ENCODE data around the gene MAD1L1.

MAD1L1 gene

DNA sequence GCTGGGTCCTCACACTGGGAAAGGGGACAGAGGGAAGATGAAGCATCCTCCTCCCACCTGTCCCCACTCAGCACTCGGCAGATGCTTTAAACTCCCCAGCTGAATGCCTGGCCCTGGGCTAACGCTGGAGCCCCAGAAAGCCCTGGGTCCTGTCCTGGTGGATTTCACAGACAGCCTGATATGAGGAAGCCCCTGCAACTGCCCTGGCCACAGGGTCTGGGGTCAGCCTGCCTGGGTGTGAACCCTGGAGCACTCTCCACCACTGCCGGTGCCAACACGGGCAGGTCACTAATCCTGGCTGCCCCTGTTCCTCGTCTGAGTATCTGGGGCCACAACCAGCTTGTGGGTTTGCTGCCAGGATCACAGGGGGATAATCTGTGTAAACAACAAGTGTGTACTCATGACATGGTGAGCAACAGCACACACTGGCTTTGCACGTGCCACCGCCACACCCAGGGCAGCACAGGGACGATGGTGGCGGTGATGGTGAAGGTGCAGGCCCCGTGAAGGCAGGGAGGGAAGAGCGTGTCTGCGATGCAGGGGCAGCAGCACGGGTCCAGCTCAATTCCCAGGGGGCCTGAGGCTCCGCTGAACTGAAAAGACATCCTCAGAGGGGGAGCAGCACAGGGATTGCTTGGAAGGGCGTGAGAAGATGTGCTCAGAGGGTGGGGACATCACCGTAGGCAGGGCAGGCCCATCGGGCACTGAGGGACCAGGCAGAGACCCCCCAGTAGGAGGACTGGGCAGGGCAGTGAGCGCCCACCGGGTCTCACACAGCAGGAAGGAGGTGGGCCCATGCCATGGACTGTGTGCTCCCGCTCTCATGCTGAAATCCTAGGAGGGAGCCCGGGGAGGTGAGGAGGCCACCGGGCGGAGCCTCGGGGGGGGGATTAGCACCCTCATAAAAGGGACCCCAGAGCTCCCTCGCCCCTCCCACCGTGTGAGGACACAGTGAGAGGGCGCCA lies 238.7 kb downstream of the MAD1L1 start:
- no peak for DNase-seq

DNA sequence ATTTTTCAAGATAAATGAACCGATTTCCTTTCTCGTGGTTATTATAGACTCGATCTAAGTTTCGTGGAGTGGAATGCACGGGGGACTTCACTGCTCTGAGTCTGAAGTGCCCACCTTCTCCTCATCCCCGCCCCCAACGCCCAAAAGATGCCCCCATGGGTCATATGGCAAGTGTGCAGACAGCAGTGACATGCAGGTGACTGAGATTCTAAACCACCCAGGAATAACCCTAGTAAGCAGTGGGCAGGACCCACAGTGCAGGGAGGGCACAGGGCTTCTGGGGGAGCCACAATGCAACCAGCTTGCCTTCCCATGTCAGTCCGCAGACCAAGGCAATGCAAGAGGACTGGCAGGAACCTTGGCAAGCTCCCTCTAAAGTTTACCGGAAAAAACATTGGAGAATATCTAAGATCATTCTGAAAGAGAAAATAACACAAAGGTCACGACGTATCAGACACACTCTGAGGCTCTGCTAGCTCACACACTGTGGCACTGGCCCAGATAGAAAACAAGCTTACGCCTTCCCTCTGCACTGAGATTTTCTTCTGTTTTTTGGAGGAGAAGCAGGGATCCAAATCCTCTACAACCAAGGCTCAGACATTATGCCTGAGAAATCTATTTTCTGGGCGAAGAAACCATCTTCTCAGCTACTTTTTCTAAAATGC lies 239.6 kb downstream of the MAD1L1 start:
- DNase-seq: no peak

DNA sequence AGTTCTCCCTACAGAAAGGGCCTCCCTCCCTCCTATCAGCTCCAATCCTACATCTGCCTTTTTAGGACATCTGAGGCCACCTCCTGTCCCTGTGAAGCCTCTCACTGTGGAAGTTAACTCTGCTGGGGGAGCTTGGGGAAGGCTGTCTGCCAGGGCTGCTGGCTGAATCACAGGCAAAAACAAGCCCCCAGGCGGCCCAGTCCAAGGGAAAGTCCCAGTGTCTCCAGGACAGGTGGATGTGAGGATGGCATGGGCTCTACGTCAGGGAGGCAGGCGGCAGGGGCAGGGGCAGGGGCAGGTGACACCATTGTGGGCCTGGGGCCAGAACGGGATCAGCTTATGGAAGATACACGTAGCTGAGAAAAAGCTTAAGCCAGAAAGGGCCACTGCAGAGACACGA lies 240.2 kb downstream of the MAD1L1 start:
- no peak for DNase-seq

DNA sequence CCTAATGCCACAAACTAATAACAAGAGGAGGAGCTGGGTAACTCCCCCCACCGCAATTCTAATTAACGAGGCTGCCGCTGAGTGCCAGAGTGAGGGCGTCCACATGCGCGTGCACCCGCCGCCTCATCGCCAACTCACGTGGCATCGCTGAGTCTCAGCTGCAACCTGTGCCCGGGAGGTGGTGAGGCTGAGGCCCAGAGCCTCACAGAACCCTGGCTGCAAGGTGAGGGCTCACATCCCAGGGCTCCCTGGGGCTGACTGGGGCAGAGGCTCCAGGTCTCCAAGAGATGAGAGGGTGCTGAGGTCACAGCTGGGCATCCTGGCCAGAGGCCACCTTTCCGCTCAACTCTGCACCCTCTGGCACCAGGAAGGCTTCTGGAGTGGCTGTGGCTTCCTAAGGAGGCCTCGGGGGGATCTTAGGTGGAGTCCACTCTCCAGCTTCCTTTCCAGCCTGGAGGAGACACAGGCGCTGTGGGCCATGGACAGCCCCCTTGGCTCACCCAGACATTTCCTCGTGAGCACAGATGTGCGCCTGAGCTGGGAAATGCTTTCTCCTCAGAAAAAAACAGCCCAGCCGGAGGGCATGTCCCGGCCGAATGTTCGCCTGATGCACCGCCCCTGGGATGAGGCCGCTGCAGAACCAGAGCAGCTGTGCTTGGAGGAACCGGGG lies 242.6 kb downstream of the MAD1L1 start:
- DNase-seq: no peak

DNA sequence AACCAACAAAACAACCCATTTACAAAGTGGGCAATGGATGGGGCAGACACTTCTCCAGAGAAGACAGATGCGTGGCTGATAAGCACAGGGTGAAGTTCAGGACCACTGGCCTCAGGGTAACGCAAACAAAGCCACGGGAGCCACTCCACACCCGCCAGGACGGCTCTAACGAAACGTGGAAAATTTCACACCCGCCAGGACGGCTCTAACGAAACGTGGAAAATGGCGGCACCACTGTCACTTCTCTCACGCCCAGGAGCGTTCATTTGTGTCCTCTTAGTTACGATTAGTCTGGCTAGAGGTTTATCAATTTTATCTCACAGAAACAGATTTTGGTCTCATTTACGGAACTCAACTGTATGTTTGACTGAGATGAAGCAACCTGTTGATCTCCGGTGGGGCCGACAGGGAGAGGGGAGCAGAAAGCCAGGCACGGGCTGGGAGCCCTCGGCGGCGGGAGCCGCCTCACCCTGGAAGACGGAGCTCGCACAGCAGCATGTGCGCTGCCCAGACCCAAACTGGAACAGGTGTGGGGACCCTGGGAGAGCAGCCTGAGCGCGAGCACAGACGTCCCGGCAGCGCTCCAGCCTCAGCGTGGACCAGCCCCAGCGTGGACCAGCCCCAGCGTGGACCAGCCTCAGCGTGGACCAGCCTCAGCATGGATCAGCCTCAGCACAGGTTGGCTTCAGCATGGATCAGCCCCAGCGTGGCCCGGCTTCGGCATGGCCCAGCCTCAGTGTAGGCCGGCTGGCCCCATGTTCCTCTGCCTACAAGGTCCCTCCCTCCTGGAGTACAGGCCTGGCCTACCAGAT lies 243.5 kb downstream of the MAD1L1 start:
- no peak for DNase-seq

DNA sequence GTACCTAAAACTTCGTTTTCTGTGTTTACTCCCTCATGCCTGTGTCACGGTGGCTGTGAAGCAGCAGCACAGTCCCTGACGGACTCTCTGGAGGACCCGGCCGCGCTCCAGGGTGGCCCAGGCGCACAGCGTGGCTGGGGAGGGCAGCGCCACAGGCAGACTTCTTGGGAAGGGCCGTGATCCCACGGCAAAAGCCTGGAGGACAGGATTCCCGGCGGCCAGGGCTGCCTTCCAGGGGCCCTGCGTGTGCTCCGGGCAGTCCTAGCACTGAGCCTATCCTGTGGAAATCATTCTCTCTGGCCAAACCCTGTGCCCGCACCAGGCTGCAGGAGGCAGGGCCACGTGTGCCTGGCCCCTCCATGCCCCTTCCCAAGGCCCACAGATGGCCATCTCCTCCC lies 244.2 kb downstream of the MAD1L1 start:
- no peak for DNase-seq

DNA sequence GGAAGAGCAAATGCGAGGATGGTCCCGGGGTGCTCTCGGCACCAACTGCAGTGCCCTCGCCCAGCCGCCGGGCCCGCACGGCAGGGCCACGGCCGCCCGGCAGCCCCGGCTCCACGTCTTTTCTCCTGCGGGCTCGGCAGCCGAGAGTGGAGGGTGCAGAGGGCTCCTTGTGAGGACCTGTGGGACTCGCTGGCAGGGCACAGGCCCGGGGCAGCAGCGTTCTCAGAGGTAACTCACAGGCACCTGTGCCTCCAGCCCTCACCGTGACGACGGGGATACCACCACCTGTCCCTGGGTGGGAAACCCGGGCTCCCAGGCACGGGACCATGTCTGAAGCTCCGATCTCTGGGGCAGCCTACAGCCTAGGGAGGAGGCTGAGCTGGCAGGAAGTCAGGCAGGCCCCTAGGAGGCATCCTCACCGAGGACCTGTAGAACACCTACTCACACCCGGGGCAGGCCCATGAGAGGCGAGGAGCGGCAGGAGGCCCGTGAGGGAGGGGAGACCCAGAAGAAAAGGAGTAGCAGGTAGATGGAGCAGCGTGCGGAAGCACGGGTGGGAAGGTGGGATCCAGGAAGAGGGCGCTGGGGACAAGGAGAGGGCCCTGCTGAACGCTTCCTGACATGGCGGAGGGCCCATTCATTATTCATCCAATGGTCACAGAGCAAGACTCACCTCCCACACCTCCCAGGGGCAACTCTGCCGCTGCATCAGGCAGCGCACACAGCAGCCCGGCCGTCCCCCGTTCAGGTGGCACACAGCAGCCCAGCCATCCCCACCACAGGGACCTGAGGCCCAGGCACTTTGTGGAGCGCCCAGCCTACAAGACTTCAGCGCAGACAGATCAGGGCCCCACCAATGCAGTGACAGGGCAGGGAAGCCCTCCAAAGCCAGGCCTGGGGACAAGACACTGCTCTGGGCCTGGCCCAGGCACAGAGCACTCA lies 244.9 kb downstream of the MAD1L1 start:
- DNase-seq: no peak

DNA sequence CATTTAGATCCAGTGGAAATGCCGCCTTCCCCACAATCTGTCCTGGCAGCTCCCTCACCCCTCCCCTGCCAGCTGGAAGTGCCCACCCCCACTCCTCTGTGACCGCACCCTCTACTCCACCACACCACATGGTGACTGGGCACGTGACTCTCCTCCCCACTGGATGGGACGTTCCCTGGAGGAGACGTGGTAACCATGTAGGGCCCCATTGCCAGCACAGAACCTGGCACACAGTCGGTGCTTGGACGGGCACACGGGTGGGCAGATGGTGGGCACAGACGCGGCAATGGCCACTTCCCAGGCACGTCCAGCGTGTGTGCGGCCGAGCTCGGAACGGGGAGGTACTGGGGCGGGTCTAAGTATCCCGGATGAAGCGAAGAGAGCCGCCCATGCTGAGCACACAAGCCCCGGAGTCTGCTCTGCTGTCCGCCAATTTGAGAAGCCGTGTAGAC lies 245.6 kb downstream of the MAD1L1 start:
- DNase-seq: no peak

DNA sequence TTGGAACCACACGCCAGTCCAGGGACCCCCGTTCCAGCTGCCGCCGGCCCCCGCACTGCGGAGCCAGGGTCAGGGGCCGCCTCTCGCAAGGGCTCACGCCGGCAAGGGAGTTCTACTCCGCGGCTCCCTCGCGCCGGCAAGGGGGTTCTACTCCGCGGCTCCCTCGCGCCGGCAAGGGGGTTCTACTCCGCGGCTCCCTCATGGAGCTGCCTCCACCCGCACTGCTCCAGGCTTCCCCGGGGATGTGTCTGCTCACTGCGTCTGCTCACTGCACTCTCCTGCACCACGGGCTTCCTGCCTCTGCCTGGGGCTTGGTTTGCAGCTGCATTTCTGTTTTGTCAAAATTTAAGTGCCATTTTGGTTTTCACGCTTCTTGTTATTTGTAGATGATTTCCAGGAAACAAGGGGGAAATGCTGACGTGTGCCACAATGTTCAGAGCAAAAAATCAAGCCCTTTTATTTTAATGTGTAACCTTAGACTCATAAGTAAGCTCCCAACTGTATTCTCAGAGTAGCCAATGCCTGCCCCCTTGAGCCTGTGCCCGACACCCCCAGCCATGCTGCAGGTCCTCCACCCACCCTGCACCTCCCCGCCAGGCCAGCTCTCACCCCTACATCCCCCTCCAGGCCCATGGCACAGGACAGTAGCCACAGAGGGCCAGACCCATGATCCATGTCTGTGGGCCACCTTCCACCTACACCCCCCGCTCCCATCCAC lies 246.2 kb downstream of the MAD1L1 start:
- no peak for DNase-seq

DNA sequence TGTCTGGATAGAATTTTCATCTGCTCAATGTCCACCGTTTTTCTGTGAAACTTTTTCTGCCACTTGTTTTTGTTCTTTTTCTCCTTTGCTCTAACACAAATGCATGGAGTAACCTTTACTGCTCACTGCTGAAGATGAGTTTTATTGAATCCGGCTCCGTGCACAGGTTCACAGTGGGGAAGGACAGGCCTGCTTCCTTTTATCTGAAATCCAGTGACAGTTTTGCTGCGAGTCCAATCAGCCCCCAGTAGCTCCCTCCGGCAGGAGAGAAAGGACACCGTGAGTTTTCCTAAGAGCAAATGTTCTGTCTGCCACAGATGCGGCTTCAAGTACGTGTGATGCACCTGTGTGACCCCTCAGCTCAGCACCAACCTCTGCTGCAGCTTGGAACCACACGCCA lies 246.8 kb downstream of the MAD1L1 start:
- no peak for DNase-seq

DNA sequence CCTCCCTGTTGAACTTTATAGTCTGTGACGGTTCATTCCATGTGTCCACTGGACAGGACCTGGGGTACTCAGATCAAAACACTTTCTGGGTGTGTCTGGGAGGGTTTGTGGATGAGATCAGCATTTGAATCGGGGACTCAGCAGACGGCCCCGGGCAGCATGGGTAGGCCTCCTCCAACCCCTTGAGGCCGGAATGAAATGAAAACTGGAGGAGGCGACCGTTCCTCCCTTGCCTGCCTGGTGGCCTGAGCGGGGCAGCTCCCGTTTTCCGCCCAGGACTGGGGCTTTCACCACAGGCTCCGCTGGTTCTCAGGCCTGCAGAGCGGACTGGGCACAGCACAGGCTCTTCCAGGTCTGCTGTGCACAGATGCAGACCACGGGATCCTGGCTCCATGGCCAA lies 247.7 kb downstream of the MAD1L1 start:
- no peak for DNase-seq

DNA sequence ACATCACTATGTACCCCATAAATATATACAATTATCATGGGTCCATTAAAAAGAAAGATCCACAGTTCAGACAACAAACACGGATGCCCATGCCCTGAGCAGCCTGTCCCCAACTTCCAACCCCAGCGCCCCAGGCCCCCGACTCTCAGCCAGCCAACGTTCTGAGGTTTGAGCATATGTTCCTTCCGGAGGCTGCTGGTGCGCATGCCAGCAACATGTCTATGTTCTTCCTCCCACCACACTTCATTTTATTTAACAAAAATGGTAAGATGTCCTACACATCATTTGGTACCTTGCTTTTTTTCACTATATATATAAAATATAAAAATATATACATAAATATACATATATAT lies 250.9 kb downstream of the MAD1L1 start:
- DNase-seq: no peak

DNA sequence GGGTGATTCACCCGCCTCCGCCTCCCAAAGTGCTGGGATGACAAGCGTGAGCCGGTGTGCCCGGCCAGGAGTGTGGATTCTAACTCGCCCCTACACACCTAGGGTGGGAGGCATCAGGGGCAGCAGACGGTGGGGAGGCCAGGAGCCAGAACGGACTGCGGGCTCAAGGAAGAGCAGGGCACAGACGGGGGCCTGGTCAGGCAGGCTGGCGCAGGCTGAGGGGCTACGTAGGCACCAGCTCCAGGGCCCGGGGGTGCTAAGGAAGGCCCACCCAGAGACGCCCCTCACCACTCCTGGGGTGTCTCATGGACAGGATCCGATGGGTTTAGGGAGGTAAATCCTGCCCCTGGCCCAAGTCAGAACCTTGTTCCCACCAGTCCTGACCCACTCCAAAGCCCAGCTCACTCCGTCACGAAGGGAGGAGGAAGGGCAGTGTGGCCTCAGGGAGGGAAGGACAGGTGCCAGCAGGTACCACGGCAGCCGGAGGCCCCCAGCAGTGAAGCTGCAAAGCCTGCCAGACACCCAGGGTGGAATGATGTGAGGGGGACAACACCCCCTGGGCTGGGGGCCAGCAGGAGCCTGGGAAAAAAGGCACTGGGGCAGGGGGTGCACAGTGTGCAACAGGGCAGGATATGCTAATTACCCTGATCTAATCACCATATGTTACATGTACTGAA lies 251.4 kb downstream of the MAD1L1 start:
- no peak for DNase-seq

DNA sequence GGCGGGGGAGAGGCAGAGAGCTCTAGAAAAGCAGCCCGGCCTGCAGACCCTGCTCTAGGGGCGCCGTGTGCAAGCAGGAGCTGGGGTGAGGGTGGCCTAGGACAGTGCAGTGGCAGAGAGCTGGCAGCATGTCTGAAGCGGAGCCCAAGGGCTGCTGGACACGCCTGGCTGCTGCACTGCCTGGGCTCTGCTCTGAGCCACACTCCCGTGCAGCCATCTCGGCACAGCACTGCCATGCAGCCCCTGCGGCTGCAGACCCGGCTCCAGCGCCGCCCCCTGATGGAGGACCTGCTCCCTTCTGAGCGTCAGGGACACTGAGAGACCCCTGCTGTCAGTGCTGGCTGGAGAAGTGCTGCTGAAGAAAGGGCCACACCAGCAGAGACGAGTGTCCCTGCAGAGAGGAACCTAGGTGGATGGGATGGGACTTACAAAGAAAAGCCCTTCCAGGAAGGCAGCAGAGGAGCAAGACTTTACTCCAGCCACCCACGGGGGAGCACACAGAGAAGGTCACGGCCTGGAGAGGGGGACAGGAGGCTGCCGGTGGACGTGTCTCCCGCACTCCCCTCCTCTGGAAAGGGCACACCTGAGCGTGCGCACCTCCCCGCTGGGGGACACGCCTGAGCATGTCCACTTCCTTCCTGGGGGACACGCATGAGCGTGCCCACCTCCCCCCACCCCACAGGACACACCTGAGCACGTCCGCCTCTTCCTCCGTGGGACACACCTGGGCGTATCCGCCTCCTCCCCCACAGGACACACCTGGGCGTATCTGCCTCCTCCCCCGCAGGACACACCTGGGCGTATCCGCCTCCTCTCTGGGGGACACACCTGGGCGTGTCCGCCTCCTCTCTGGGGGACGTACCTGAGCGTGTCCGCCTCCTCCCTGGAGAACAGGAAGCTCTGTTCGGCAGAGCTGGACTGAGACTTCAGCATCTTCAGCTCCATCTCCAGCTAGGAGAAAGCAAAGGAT lies 252.9 kb downstream of the MAD1L1 start:
- DNase-seq: no peak

DNA sequence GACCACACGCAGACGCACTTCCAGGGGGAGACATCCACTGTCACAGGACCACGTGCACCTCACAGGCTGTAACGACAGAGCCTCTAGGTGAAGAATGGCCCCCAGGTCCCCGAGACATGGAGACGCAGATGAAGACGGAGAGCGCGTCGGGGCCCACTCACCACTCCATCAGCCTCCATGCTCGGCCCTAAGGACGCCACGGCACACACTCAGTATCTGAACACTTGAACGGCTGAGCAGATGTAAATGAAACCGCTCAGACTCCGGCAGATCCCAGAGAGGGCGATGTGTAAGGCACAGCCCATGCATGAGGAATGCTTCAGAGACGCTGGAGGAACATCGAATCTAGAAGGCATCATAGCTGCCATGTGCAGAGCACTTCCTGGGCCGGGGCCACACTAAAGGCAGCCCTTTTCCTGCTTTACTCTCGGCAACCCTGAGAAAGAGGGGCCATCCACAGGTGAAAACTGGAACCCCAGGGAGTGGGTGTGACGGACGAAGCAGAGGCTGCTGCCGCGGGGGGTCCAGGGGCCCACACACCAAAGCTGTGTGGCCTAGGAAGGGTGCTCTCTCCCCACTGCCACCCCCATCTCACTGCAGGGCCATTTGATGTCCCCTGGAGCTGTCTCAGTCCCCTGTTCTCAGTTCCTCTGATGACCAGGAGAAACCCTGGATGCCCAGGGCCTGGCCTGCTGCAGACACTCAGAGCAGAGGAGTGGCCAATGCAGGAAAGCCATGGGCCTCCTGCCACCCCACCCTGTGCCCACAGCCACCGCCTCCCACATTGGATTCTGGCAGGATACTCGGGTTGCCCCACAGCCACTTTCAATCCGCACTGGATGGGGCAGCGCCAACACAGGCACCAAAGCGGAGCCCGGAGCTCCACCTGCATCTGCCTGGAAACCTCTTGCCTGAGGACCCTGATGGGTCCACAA lies 253.8 kb downstream of the MAD1L1 start:
- DNase-seq: no peak

DNA sequence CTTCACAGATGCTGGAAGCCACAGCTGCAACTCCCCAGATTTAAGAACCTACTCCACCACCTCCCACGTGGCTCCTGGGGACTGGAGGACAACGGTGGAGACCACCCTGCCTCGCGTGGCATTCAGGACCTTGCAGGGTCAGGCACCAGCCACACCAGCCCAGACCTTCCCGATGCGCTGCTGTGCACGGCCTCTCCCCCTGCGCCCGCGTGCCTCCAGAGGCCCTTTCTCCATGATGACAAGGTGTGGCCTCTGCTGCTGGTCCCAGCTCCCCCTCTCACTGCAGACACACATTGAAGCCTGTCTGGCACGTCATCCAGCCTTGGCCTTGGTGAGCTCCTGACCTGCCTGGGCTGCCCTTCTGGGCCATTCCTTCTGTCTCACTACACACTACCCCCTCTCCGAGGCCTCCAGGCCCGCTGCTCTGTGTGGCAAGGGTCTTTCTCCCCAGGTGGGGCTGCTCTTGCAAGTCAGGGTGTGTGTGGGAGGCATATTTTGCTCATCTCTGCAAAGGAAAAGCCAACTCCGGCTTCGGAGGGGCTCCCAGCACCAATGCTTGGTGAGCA lies 254.8 kb downstream of the MAD1L1 start:
- DNase-seq: no peak

DNA sequence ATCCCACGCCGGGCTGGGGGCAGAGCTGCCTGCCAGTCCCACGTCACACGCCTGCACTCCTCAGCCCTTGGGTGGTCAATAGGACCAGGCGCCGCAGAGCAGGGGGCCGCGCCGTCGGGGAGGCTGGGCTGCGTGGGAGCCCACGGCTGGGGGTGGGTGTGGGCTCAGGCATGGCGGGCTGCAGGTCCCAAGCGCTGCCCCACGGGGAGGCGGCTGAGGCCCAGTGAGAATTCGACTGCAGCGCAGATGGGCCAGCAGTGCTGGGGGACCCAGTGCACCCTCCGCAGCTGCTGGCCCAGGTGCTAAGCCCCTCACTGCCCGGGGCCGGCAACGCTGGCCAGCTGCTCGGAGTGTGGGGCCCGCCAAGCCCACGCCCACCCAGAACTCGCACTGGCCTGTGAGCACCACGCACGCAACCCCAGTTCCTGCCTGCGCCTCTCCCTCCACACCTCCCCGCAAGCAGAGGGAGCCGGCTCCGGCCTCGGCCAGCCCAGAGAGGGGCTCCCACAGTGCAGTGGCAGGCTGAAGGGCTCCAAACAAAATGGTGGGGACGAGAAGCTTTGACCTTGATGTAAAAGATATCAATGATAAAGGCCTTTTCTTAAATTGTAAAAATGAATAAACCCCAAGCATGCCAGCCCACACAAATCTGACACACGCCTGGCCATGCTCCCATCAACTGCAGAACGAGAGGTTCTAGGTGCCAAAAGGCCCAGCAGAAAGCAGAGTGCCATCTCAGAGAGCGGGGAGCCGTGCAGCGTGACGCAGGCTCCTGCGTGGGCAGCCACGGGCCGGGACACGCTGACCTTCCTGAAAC lies 255.5 kb downstream of the MAD1L1 start:
- DNase-seq: no peak

Data from NCI-H774 (cell line).